HG03460 (cell line): ENCODE results near the gene AUP1.
A peak's percentile ranks its signal among the peaks of the same experiment; 100 is the strongest.

ENCODE experiments used
- ATAC-seq: cut with Tn5 transposase; IDR thresholded peaks from one replicate; pipeline ENCODE4 v1.9.1; 2021; ENCODE audit not compliant: unreplicated experiment

Gene AUP1

GRCh38 chr2:74514368-74515270 lies 14.9 kb downstream of the AUP1 start, which contains the start of gene TLX2:
TSS of gene TLX2 (plus strand) at chr2:74514450. CDS start at chr2:74514807, 357 bp downstream.
- no peak for ATAC-seq

DNA sequence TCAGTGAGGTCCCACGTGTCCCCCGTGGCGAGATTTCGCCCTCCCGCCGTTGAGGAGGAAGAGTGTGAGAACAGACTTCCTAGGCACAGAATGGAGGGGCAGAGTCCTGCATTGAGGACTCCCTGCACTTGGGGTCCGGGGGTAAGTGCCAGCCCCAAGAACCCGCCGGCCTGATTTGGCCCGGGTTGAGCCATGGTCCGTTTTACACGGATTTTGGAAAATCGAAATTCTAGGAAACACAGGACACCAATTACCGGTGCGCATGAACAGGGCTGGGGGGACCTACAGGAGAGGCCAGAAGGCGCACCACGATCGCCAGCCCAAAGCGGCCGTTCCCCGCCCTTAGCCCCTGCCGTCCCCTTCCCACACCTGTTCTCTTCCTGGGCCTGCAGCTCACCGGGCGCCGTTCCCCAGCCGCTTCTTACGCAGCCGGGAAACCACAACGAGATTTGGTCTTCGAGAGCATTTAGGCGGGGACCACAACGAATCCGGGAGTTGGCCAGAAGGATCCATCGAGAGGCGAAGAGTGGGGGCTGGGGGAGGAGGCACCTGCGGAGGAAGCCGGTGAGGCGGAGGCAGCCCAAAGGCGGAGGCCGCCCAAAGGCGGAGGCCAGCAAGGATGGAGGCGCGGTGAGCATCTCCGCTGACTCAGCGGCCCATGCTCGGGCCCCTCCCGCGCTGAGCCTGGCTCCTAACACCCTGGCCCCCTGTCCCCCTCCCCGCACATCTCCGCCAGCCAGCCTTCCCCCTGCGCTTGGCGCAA lies 15.7 kb downstream of the AUP1 start:
- ATAC-seq: no peak

- ATAC-seq: no peak
Measured at GRCh38 chr2:74512744-74513604, 16.5 kb downstream of the AUP1 start.

GRCh38 chr2:74511104-74511989 lies 18.2 kb downstream of the AUP1 start:
- no peak for ATAC-seq

DNA sequence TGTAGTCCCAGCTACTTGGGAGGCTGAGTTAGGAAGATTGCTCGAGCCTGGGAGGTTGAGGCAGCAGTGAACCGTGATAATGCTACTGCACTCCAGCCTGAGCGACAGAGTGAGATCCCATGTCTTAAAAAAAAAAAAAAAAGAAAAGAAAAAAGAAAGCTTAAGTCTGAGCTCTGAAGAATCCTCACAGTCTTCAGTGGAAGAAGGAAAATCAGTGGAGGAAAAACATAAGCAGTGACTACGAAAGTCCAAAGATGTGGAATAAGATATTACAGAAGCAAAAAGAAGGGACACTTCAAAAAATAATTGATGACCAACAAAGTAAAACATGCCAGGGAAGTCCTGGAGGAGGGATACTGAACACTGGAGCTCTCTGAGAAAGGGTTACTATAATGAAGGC lies 19.2 kb downstream of the AUP1 start:
- no peak for ATAC-seq

GRCh38 chr2:74507926-74508520 lies 21.5 kb downstream of the AUP1 start:
- peak; percentile 10 for ATAC-seq

- peak; percentile 90 for ATAC-seq
Measured at GRCh38 chr2:74507145-74507925, 22.2 kb downstream of the AUP1 start, which contains the start of gene PCGF1. TSS of gene PCGF1 (minus strand) at chr2:74507695. CDS start at chr2:74507668, 27 bp downstream.

DNA sequence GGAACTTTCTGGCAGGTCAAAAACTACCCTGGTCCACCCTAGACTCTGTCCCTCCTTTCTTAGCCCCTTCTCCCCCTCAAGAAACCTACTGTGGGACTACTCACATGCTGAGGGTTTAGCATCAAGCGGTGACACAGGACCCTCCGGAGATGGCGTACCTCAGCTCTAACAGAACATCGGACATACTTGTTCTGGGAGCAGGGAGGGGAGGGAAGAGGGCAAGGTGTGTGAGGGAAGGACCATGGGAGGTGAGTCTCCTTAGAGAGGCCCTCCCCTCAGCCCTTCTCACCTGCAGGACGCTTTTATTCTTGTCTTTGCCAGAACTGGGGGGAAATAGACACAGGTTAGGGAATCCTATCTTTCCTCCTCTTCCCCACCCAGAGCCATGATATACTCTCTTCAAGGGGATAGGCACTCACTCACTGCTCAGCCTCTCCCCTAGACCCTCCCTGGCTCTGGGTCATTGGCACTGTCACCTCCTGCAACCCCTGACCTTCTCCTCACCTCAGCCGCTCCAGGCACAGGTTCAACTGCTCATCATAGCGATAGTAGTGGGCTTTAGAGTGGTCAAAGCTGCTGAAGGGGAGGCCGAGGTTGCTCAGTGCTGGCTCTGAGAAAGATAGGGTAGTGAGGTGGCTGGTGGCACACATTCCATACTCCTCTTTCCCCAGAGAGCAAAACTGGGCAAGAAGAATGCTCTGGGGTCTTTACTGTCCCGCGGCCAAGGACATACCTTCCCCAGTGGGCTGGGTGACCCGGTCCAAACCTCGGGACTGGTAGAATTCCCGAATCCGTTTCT lies 23.9 kb downstream of the AUP1 start:
- ATAC-seq: no peak

- no peak for ATAC-seq
Measured at GRCh38 chr2:74504591-74504990, 24.9 kb downstream of the AUP1 start.

DNA sequence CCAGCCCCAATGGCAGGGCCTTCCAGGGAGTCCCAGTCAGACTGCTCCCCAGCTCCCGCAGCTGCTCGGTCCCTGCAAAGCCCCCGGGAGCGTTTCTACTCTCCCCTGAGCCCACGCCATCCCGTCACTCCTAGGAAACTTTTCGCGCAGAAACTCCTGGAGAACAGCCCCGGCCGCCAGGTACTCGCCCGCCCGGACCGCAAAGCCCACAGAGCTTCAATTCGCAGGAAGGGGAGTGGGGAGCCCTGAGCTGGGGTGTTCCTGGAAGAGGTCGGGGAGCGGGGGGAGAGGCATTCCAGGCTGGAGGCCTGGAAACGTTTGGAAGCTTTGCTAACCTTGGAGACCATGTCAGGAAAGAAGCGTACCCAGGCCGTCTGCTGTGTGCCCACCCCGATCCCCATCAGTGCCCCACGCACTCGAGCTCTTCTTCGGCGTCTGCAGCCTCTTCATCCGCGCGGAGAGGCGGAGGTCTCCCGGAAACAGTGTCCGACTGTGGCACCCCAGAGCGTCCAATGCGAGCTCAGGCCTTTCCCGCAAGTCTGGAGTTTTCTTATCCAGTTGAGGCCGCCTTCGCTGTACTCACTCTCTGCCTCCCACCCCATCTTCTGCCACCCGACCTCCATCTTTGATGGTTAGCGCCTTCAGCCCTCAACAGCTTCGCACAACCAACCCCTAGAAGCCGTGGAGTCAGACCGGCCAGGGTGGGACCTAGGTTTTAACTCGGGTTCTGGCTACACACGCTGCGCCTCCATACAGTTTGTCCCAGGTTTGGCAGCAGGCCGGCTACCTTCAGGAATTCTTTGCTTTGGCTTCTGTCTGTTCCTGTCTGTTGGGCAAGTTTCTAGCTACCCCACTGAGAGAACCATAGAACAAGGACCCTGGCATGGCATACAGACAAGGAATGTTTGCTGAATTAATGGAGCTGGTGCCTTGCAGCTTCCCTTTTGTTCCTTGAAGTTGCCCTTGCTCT lies 25.7 kb downstream of the AUP1 start:
- ATAC-seq: no peak

- peak; percentile 38 for ATAC-seq
Measured at GRCh38 chr2:74502720-74503505, 26.6 kb downstream of the AUP1 start.

DNA sequence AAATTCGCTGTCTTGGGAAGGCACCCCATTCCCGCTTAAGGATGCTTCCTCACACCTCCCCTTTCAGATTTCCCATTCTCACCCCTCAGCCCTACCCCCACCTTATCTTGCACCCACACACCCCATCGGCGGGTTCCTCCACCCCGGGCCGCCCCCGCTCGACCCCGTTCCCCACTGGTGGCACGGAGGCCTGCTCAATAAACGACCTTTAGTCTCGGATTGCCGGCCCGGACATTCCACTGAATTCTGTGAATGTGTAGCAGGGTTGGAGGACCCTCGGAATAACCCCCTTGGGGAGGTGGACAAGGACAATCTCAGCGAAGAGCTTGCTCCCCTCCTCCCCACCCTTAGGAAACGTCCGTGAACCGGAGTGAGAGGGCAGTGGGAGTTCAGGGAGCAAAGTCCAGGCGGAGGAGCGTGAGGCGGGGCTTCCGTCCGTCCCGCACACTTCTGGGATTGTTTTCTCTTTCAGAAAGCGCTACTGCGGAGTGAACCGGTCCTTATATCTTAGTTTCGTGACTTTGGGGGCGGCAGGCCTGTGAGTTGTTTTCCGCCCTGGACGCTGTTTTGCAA lies 27.3 kb downstream of the AUP1 start:
- no peak for ATAC-seq

- no peak for ATAC-seq
Measured at GRCh38 chr2:74501335-74502071, 28.0 kb downstream of the AUP1 start.

GRCh38 chr2:74500578-74500946 lies 28.9 kb downstream of the AUP1 start:
- no peak for ATAC-seq

GRCh38 chr2:74499940-74500577 lies 29.4 kb downstream of the AUP1 start:
- ATAC-seq: no peak
